ENCODE results near the gene MSMP. TPM values are rescaled to one million over a fixed set of nuclear protein-coding genes. Genes with fewer than 3 reads are reported as not detected.

MSMP gene
- total RNA-seq, 4 donors from 2014 or later, result 1.3 TPM; not detected in 3

- TF ChIP-seq POLR2A (IDR thresholded peaks at IDR 0.05; ENCODE audit: low read depth) (no peak), CTCF (IDR thresholded peaks at IDR 0.05) (no peak), EP300 (IDR thresholded peaks at IDR 0.05) (no peak), POLR2AphosphoS5 (IDR thresholded peaks at IDR 0.05) (no peak)
- DNase-seq (ENCODE audit: extremely low spot score), result no peak
- intact Hi-C loops (cut with DNase I), result no loop called here
- Histone ChIP-seq H3K27ac (replicated peaks in 1 of 4) (no peak overlapping the region), H3K4me3 (no peak overlapping the region), H3K4me1 (peaks cover 28 to 43% (median 42%) of the 10 kb centered on the region in 4 donors), H3K36me3 (no peaks in the 10 kb centered on the region), H3K9me3 (no peaks in the 10 kb centered on the region), H3K27me3 (no peaks in the 10 kb centered on the region)
- 100% methylated on average over 2 of the region's 2 CpGs for WGBS
Measured at GRCh38 chr9:35789541-35789940, 35.5 kb upstream of the MSMP start.

- Histone ChIP-seq H3K4me1 (no peaks in the 10 kb centered on the region), H3K27me3 (no peaks in the 10 kb centered on the region)
- intact Hi-C loops (cut with DNase I), result no loop called here
Measured at GRCh38 chr9:35783418-35783817, 29.3 kb upstream of the MSMP start.

GRCh38 chr9:35781066-35781465 is 27.0 kb upstream of the MSMP start:
- Histone ChIP-seq H3K36me3 (no peaks in the 10 kb centered on the region), H3K4me3 (no peak overlapping the region), H3K27ac (replicated peaks in 1 of 4) (no peak overlapping the region), H3K9me3 (no peaks in the 10 kb centered on the region), H3K4me1 (no peaks in the 10 kb centered on the region), H3K27me3 (no peaks in the 10 kb centered on the region)
- 73% methylated on average over 2 of the region's 2 CpGs for WGBS
- DNase-seq (ENCODE audit: extremely low spot score), result no peak
- TF ChIP-seq CTCF (IDR thresholded peaks at IDR 0.05) (no peak), POLR2AphosphoS5 (IDR thresholded peaks at IDR 0.05) (no peak), POLR2A (IDR thresholded peaks at IDR 0.05; ENCODE audit: low read depth) (no peak), EP300 (IDR thresholded peaks at IDR 0.05) (no peak)
- intact Hi-C loops (cut with DNase I), result no loop called here

More at GRCh38 chr9:35783418-35783817, 29.3 kb upstream of the MSMP start:
- DNase-seq (ENCODE audit: extremely low spot score), result no peak
- Histone ChIP-seq H3K27ac (replicated peaks in 1 of 4) (no peak overlapping the region), H3K4me3 (no peak overlapping the region), H3K36me3 (no peaks in the 10 kb centered on the region), H3K9me3 (no peaks in the 10 kb centered on the region)
- no peak for TF ChIP-seq CTCF (IDR thresholded peaks at IDR 0.05)
- TF ChIP-seq POLR2AphosphoS5 (IDR thresholded peaks at IDR 0.05), result no peak
- no peak for TF ChIP-seq POLR2A (IDR thresholded peaks at IDR 0.05; ENCODE audit: low read depth)
- no peak for TF ChIP-seq EP300 (IDR thresholded peaks at IDR 0.05)

- intact Hi-C loops (cut with DNase I), result no loop called here
- Histone ChIP-seq H3K9me3 (no peaks in the 10 kb centered on the region), H3K4me1 (no peaks in the 10 kb centered on the region), H3K4me3 (no peak overlapping the region), H3K27me3 (no peaks in the 10 kb centered on the region), H3K27ac (replicated peaks in 1 of 4) (no peak overlapping the region), H3K36me3 (no peaks in the 10 kb centered on the region)
- no peak for DNase-seq (ENCODE audit: extremely low spot score)
- no peak for TF ChIP-seq CTCF (IDR thresholded peaks at IDR 0.05)
- no peak for TF ChIP-seq POLR2A (IDR thresholded peaks at IDR 0.05; ENCODE audit: low read depth)
- TF ChIP-seq POLR2AphosphoS5 (IDR thresholded peaks at IDR 0.05), result no peak
- no peak for TF ChIP-seq EP300 (IDR thresholded peaks at IDR 0.05)
- 92% methylated on average over 3 of the region's 3 CpGs for WGBS
Measured at GRCh38 chr9:35778496-35778895, 24.4 kb upstream of the MSMP start.

- H3K27me3 ChIP-seq, result no peaks in the 10 kb centered on the region
- H3K27ac ChIP-seq (replicated peaks in 1 of 4), result no peak overlapping the region
- peaks cover 10 to 14% (median 13%) of the 10 kb centered on the region in 4 donors for H3K4me1 ChIP-seq
- no peak for TF ChIP-seq CTCF (IDR thresholded peaks at IDR 0.05)
- no peak for TF ChIP-seq POLR2AphosphoS5 (IDR thresholded peaks at IDR 0.05)
- TF ChIP-seq POLR2A (IDR thresholded peaks at IDR 0.05; ENCODE audit: low read depth), result no peak
- TF ChIP-seq EP300 (IDR thresholded peaks at IDR 0.05), result no peak
- H3K4me3 ChIP-seq, result no peak overlapping the region
- intact Hi-C loops (cut with DNase I), result no loop called here
- no peaks in the 10 kb centered on the region for H3K36me3 ChIP-seq
- DNase-seq (ENCODE audit: extremely low spot score), result no peak
- no peaks in the 10 kb centered on the region for H3K9me3 ChIP-seq
- 87% methylated on average over 4 of the region's 4 CpGs for WGBS
Measured at GRCh38 chr9:35776018-35776417, 21.9 kb upstream of the MSMP start.

Data from esophagus muscularis mucosa (tissue), 4 donors.